KMS-11 (cell line): ENCODE data around the gene ACTL7B.

Experiments
- H2AFZ ChIP-seq: fragments of 200-600 bp; sonication (generic); 2 replicates; pipeline ENCODE4 v1.6.1; 2016; ENCODE audit warnings: antibody characterized with exemption, mixed run types, low read depth
- H3K27ac ChIP-seq: fragments of 200-600 bp; sonication (generic); 2 replicates; pipeline ENCODE4 v1.6.1; 2016; ENCODE audit warnings: mild to moderate bottlenecking, mixed run types
- H3K27me3 ChIP-seq: fragments of 200-600 bp; sonication (generic); 2 replicates; pipeline ENCODE4 v1.6.1; 2017; ENCODE audit warnings: mild to moderate bottlenecking, low read depth, mixed run types, moderate library complexity; ENCODE audit not compliant: insufficient read depth
- H3K36me3 ChIP-seq: fragments of 200-600 bp; sonication (generic); 2 replicates; pipeline ENCODE4 v1.6.1; 2017; ENCODE audit warnings: mild to moderate bottlenecking, mixed run types; ENCODE audit not compliant: insufficient read depth
- H3K4me1 ChIP-seq: fragments of 200-600 bp; sonication (generic); 2 replicates; pipeline ENCODE4 v1.6.1; 2016; ENCODE audit warnings: mild to moderate bottlenecking, low read depth, mixed run types; ENCODE audit not compliant: poor library complexity, severe bottlenecking
- H3K4me2 ChIP-seq: fragments of 200-600 bp; sonication (generic); 2 replicates; pipeline ENCODE4 v1.7.0; 2016; ENCODE audit warnings: mild to moderate bottlenecking, mixed run types
- H3K4me3 ChIP-seq: fragments of 200-600 bp; sonication (generic); IDR thresholded peaks from 2 replicates; pipeline ENCODE4 v1.6.1; 2017; ENCODE audit warnings: low read depth, low read length, mixed read lengths; ENCODE audit not compliant: insufficient read depth
- H3K79me2 ChIP-seq: fragments of 200-600 bp; sonication (generic); 2 replicates; pipeline ENCODE4 v1.6.1; 2016; ENCODE audit warnings: low read depth, mixed run types; ENCODE audit not compliant: insufficient read depth
- H3K9ac ChIP-seq: fragments of 200-600 bp; sonication (generic); 2 replicates; pipeline ENCODE4 v1.6.1; 2016; ENCODE audit warnings: mild to moderate bottlenecking, mixed run types
- H4K20me1 ChIP-seq: fragments of 200-600 bp; sonication (generic); 2 replicates; pipeline ENCODE4 v1.6.1; 2016; ENCODE audit warnings: mild to moderate bottlenecking, mixed run types; ENCODE audit not compliant: insufficient read depth
- CTCF ChIP-seq: fragments of 200-600 bp; sonication (generic); conservative IDR thresholded peaks from 2 replicates; pipeline ENCODE4 v1.6.1; 2017; ENCODE audit warnings: low read depth, mild to moderate bottlenecking, antibody characterized with exemption, low read length, moderate library complexity, mixed read lengths

Gene ACTL7B

DNA sequence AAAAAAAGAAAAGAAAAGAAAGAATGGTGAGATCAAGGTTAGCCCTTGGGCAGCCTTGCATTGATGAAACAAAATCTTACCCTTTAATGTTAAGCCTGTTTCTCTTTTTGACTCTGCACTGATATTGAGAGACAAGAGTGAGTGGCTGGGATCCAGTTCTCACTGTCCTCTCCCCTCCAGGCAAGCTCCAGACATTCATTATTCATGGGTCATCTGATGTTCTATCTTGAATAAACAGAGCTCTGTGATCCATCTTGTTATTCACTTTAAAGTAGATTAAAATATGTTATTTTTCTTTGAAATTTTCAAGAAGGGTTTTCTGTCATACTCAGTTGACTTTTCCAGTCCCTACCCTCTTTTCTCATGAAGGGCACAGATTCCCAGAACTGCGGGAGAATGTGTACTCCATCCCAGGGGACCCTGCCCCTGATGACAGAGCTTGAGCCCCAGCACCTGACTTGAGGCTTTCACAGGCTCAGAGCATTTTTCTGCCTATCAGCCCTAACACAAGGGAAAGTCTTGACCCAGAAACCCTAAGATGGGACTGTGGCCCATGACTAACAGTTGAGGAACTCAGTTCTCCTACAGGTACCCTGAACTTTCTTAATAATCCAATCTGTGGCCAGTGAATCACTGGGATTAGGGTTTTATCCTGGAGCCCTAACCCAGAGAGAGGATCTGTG lies 24.1 kb downstream of the ACTL7B start:
- Histone ChIP-seq H3K27ac (no peak overlapping the region), H3K36me3 (no peaks in the 10 kb centered on the region), H2AFZ (no peak overlapping the region), H3K4me2 (no peak overlapping the region), H3K4me3 (no peak overlapping the region), H3K79me2 (no peaks in the 10 kb centered on the region), H3K4me1 (no peaks in the 10 kb centered on the region), H3K27me3 (no peaks in the 10 kb centered on the region), H4K20me1 (no peaks in the 10 kb centered on the region), H3K9ac (no peak overlapping the region)
- no peak for TF ChIP-seq CTCF

GRCh38 chr9:108830272-108830671 lies 25.5 kb downstream of the ACTL7B start:
- H3K79me2 ChIP-seq, result no peaks in the 10 kb centered on the region
- H3K27ac ChIP-seq, result no peak overlapping the region
- no peak overlapping the region for H3K9ac ChIP-seq
- TF ChIP-seq CTCF, result no peak
- no peaks in the 10 kb centered on the region for H4K20me1 ChIP-seq
- no peaks in the 10 kb centered on the region for H3K4me1 ChIP-seq
- no peak overlapping the region for H2AFZ ChIP-seq
- no peak overlapping the region for H3K4me2 ChIP-seq
- no peaks in the 10 kb centered on the region for H3K27me3 ChIP-seq
- H3K4me3 ChIP-seq, result no peak overlapping the region
- H3K36me3 ChIP-seq, result no peaks in the 10 kb centered on the region

DNA sequence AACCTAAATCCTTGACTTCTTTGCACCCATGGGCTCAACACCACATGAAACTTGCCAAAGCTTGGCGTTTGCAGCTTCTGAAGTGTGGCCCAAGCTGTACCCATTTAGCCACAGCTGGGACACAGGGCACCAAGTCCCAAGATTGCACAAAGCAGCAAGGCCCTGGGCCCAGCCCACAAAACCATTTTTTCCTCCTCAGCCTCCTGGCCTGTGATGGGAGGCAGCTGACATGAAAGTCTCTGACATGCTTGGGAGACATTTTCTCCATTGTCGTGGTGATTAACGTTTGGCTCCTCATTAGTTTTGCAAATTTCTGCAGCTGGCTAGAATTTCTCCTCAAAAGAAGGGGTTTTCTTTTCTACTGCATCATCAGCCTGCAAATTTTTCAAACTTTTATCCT lies 32.0 kb downstream of the ACTL7B start:
- no peaks in the 10 kb centered on the region for H3K27me3 ChIP-seq
- no peak overlapping the region for H3K27ac ChIP-seq
- H3K4me2 ChIP-seq, result no peak overlapping the region
- H2AFZ ChIP-seq, result no peak overlapping the region
- H3K4me1 ChIP-seq, result no peaks in the 10 kb centered on the region
- no peaks in the 10 kb centered on the region for H4K20me1 ChIP-seq
- H3K4me3 ChIP-seq, result no peak overlapping the region
- no peak overlapping the region for H3K9ac ChIP-seq
- no peaks in the 10 kb centered on the region for H3K36me3 ChIP-seq
- no peaks in the 10 kb centered on the region for H3K79me2 ChIP-seq
- no peak for TF ChIP-seq CTCF

- Histone ChIP-seq H3K9ac (no peak overlapping the region), H3K4me3 (no peak overlapping the region), H3K4me1 (no peaks in the 10 kb centered on the region), H4K20me1 (no peaks in the 10 kb centered on the region), H3K36me3 (no peaks in the 10 kb centered on the region), H2AFZ (no peak overlapping the region), H3K79me2 (no peaks in the 10 kb centered on the region), H3K4me2 (no peak overlapping the region), H3K27me3 (no peaks in the 10 kb centered on the region), H3K27ac (no peak overlapping the region)
- no peak for TF ChIP-seq CTCF
Measured at GRCh38 chr9:108816037-108816436, 39.7 kb downstream of the ACTL7B start.
